Cardiac ventricle fibroblast (primary cell): ENCODE data around the gene CDKN2A. TPM values are rescaled to one million over a fixed set of nuclear protein-coding genes. Genes with fewer than 3 reads are reported as not detected.

Experiments
- total RNA-seq: library from RNA; depleted of rRNA; stranded (reverse); fragments of >200 nt; gene quantifications from 2 replicates; pipeline ENCODE4 v1.2.3, GENCODE V29; 2015

The CDKN2A gene
- total RNA-seq, result 19.5 and 22.0 TPM in 2 replicates

GRCh38 chr9:21993893-21994555 lies at the start of gene CDKN2A:
TSS of gene CDKN2A (minus strand) at chr9:21994392.

GRCh38 chr9:22008717-22009505 lies 14.7 kb upstream of the CDKN2A start, which contains the start of gene CDKN2B:
TSS of gene CDKN2B (minus strand) at chr9:22009305. CDS start at chr9:22008953, 352 bp downstream.

GRCh38 chr9:21994556-21995005 lies 389 bp upstream of the CDKN2A start, which contains the start of gene CDKN2B-AS1:
TSS of gene CDKN2B-AS1 (plus strand) at chr9:21994791.

Other genes with a start within 250 kb of the CDKN2A start
- 18.0 and 19.6 TPM in 2 replicates for gene MTAP, start 191.8 kb downstream of the CDKN2A start, total RNA-seq
- gene CDKN2B-AS1, start 399 bp upstream of the CDKN2A start, total RNA-seq, result 1.2 and 3.1 TPM in 2 replicates
- 16.2 and 20.4 TPM in 2 replicates for gene CDKN2B, start 14.9 kb upstream of the CDKN2A start, total RNA-seq